HFFc6 (cell line): Measurements from ENCODE around the gene BAZ2B. TPM values are rescaled to one million over a fixed set of nuclear protein-coding genes. Genes with fewer than 3 reads are reported as not detected.

Experiments used
- DNase-seq: peaks from one replicate; pipeline ENCODE4 v3.0.0-alpha.2; 2018
- H3K27ac Mint-ChIP-seq: 2 replicates; pipeline ENCODE4 v1.8.0; 2020; ENCODE audit warnings: mild to moderate bottlenecking, mixed read lengths
- H3K27me3 Mint-ChIP-seq: 2 replicates; pipeline ENCODE4 v1.8.0; 2021; ENCODE audit warnings: mild to moderate bottlenecking, moderate library complexity, mixed read lengths; ENCODE audit not compliant: insufficient read depth
- H3K36me3 Mint-ChIP-seq: 2 replicates; pipeline ENCODE4 v1.8.0; 2021; ENCODE audit warnings: low read depth, mixed read lengths
- H3K4me1 Mint-ChIP-seq: 2 replicates; pipeline ENCODE4 v1.8.0; 2020; ENCODE audit warnings: low read depth, mixed read lengths
- H3K4me3 Mint-ChIP-seq: 2 replicates; pipeline ENCODE4 v1.8.0; 2020; ENCODE audit warnings: mild to moderate bottlenecking, moderate library complexity, mixed read lengths
- H3K9me3 Mint-ChIP-seq: 2 replicates; pipeline ENCODE4 v1.8.0; 2020; ENCODE audit warnings: mild to moderate bottlenecking, mixed read lengths
- CTCF ChIP-seq: fragments of 200-600 bp; sonication (generic); IDR thresholded peaks from 2 replicates; pipeline ENCODE4 v1.5.0; 2021; ENCODE audit warnings: antibody characterized with exemption, mild to moderate bottlenecking
- total RNA-seq, 6 experiments: library from RNA; stranded (reverse); fragmentation: NEBNext Ultra II Directional; extraction: Animal tissue kit (Norgen Biotek cat#: 25700); gene quantifications; 2 replicates in 1 of 6; 3 replicates in 5 of 6; pipeline ENCODE4 v1.2.3, GENCODE V29; 2021

Gene BAZ2B
- total RNA-seq, 6 experiments from 2014 or later: 18.6 to 23.7 (median 19.2) TPM

GRCh38 chr2:159444754-159445153, 171.6 kb downstream of the BAZ2B start:
- Mint-ChIP-seq H3K27ac (no peak overlapping the region), H3K27me3 (no peaks in the 10 kb centered on the region), H3K4me3 (no peak overlapping the region), H3K36me3 (peaks cover 28% of the 10 kb centered on the region), H3K9me3 (no peaks in the 10 kb centered on the region), H3K4me1 (peaks cover 6% of the 10 kb centered on the region; the same call in 1 of the 2 replicates)
- TF ChIP-seq CTCF: no peak
- no peak for DNase-seq

- Mint-ChIP-seq H3K27ac (no peak overlapping the region), H3K4me1 (peaks cover 6% of the 10 kb centered on the region; the same call in 1 of the 2 replicates), H3K27me3 (no peaks in the 10 kb centered on the region), H3K36me3 (peaks cover 40% of the 10 kb centered on the region), H3K4me3 (no peak overlapping the region), H3K9me3 (no peaks in the 10 kb centered on the region)
- TF ChIP-seq CTCF: no peak
- DNase-seq: no peak
These were observed 174.0 kb downstream of the BAZ2B start for GRCh38 chr2:159442159-159442852.

- H3K36me3 Mint-ChIP-seq: peaks cover 34% of the 10 kb centered on the region
- H3K27ac Mint-ChIP-seq: no peak overlapping the region
- peaks cover 6% of the 10 kb centered on the region; the same call in 1 of the 2 replicates for H3K4me1 Mint-ChIP-seq
- no peak for DNase-seq
- H3K9me3 Mint-ChIP-seq: no peaks in the 10 kb centered on the region
- no peak for TF ChIP-seq CTCF
- no peak overlapping the region for H3K4me3 Mint-ChIP-seq
- H3K27me3 Mint-ChIP-seq: no peaks in the 10 kb centered on the region
These were observed 175.2 kb downstream of the BAZ2B start for GRCh38 chr2:159441182-159441581.

- peaks cover 6% of the 10 kb centered on the region; the same call in 1 of the 2 replicates for H3K4me1 Mint-ChIP-seq
- TF ChIP-seq CTCF: no peak
- H3K4me3 Mint-ChIP-seq: no peak overlapping the region
- H3K27me3 Mint-ChIP-seq: no peaks in the 10 kb centered on the region
- H3K36me3 Mint-ChIP-seq: peaks cover 23% of the 10 kb centered on the region
- no peak overlapping the region for H3K27ac Mint-ChIP-seq
- DNase-seq: no peak
- H3K9me3 Mint-ChIP-seq: no peaks in the 10 kb centered on the region
These were observed 176.9 kb downstream of the BAZ2B start for GRCh38 chr2:159439421-159439820.

- no peak for TF ChIP-seq CTCF
- no peaks in the 10 kb centered on the region for H3K9me3 Mint-ChIP-seq
- H3K36me3 Mint-ChIP-seq: peaks cover 17% of the 10 kb centered on the region
- H3K27me3 Mint-ChIP-seq: no peaks in the 10 kb centered on the region
- H3K27ac Mint-ChIP-seq: no peak overlapping the region
- H3K4me3 Mint-ChIP-seq: no peak overlapping the region
- no peak for DNase-seq
- H3K4me1 Mint-ChIP-seq: peaks cover 6% of the 10 kb centered on the region; the same call in 1 of the 2 replicates
These were observed 177.5 kb downstream of the BAZ2B start for GRCh38 chr2:159438720-159439353.
